GM23248 (cell line): ENCODE results near the gene SUSD4. TPM values are rescaled to one million over a fixed set of nuclear protein-coding genes. Genes with fewer than 3 reads are reported as not detected.

Experiments
- DNase-seq: peaks from one replicate; pipeline ENCODE4 v3.0.0-alpha.2; 2015
- H2AFZ ChIP-seq: fragments of 200-600 bp; sonication (generic); 2 replicates; pipeline ENCODE4 v1.6.1; 2016; ENCODE audit warnings: antibody characterized with exemption
- H3F3A ChIP-seq: fragments of 200-600 bp; sonication (generic); 2 replicates; pipeline ENCODE4 v1.6.1; 2016; ENCODE audit warnings: mild to moderate bottlenecking, antibody characterized with exemption, mixed run types; ENCODE audit not compliant: insufficient read depth
- H3K27ac ChIP-seq: fragments of 200-600 bp; sonication (generic); 2 replicates; pipeline ENCODE4 v1.5.1; 2016; ENCODE audit warnings: mild to moderate bottlenecking
- H3K27me3 ChIP-seq: fragments of 200-600 bp; sonication (generic); replicated peaks from 2 replicates; pipeline ENCODE4 v1.6.1; 2016; ENCODE audit warnings: mild to moderate bottlenecking; ENCODE audit not compliant: insufficient read depth
- H3K36me3 ChIP-seq: fragments of 200-600 bp; sonication (generic); 2 replicates; pipeline ENCODE4 v1.6.1; 2016; ENCODE audit warnings: low read depth, mild to moderate bottlenecking
- H3K4me1 ChIP-seq: fragments of 200-600 bp; sonication (generic); 2 replicates; pipeline ENCODE4 v1.6.1; 2016; ENCODE audit warnings: mild to moderate bottlenecking; ENCODE audit not compliant: insufficient read depth
- H3K4me2 ChIP-seq: fragments of 200-600 bp; sonication (generic); one replicate; pipeline ENCODE4 v1.6.1; 2016; ENCODE audit warnings: mild to moderate bottlenecking; ENCODE audit not compliant: unreplicated experiment
- H3K4me3 ChIP-seq: fragments of 200-600 bp; sonication (generic); 2 replicates; pipeline ENCODE4 v1.5.1; 2016; ENCODE audit warnings: mild to moderate bottlenecking
- H3K79me2 ChIP-seq: fragments of 200-600 bp; sonication (generic); 2 replicates; pipeline ENCODE4 v1.6.1; 2016; ENCODE audit warnings: mild to moderate bottlenecking; ENCODE audit not compliant: insufficient read depth
- H3K9ac ChIP-seq: fragments of 200-600 bp; sonication (generic); 2 replicates; pipeline ENCODE4 v1.6.1; 2016; ENCODE audit warnings: mild to moderate bottlenecking
- H3K9me2 ChIP-seq: fragments of 200-600 bp; sonication (generic); 2 replicates; pipeline ENCODE4 v1.6.1; 2016; ENCODE audit warnings: mixed run types, mild to moderate bottlenecking, moderate library complexity; ENCODE audit not compliant: insufficient read depth
- H3K9me3 ChIP-seq: fragments of 200-600 bp; sonication (generic); one replicate; pipeline ENCODE4 v1.6.1; 2017; ENCODE audit warnings: low read depth
- H4K20me1 ChIP-seq: fragments of 200-600 bp; sonication (generic); 2 replicates; pipeline ENCODE4 v1.6.0; 2016; ENCODE audit not compliant: insufficient read depth
- EZH2 ChIP-seq: fragments of 200-600 bp; sonication (generic); IDR thresholded peaks from 2 replicates; pipeline ENCODE4 v1.6.1; 2018; ENCODE audit warnings: antibody characterized with exemption, mild to moderate bottlenecking; ENCODE audit not compliant: insufficient read depth, poor library complexity, severe bottlenecking
- EZH2phosphoT487 ChIP-seq: fragments of 200-600 bp; sonication (generic); IDR thresholded peaks from 2 replicates; pipeline ENCODE4 v1.6.1; 2018; ENCODE audit warnings: antibody characterized with exemption, moderate library complexity, mild to moderate bottlenecking, low read depth; ENCODE audit not compliant: insufficient read depth
- WGBS, 2 experiments: methylation state at CpG; one replicate each; pipeline ENCODE4 v1.1.6; 2015 to 2017; ENCODE audit warnings: low lambda C conversion rate in 2 of 2, low coverage in 1 of 2; ENCODE audit errors: missing lambda C conversion rate in 2 of 2; 5-methylcytosine and 5-hydroxymethylcytosine counted together
- in situ Hi-C: fragments of 300-500 bp; cut with MboI; formaldehyde crosslinking; loops from 2 replicates; pipeline ENCODE4 v1.15.0; 2020
- polyA plus RNA-seq: library from polyadenylated mRNA; unstranded; fragments of >200 nt; fragmentation: Nextera tagmentation; extraction: Ambion mirVana; gene quantifications from 2 replicates; pipeline ENCODE4 v1.2.1, GENCODE V29; 2016
- total RNA-seq: library from RNA; depleted of rRNA; stranded (reverse); fragments of >200 nt; shearing (Covaris generic); gene quantifications from 2 replicates; pipeline ENCODE4 v1.2.3, GENCODE V29; 2014

SUSD4 gene
- total and polyA plus RNA-seq, 2 experiments from 2014 or later: 1.1 to 3.9 TPM

GRCh38 chr1:223203694-223204093, 160.3 kb downstream of the SUSD4 start:
- TF ChIP-seq EZH2phosphoT487 (no peak), EZH2 (no peak)
- no peaks in the 10 kb centered on the region for H3K9me3 ChIP-seq

GRCh38 chr1:223203034-223203408, 161.0 kb downstream of the SUSD4 start:
- in situ Hi-C loops: no loop called here
- no peak for TF ChIP-seq EZH2
- TF ChIP-seq EZH2phosphoT487: no peak
- no peak for DNase-seq
- Histone ChIP-seq H3K9me3 (no peaks in the 10 kb centered on the region), H3K9me2 (peaks cover 4% of the 10 kb centered on the region; the same call in 1 of the 2 replicates), H3K9ac (no peak overlapping the region), H3K27me3 (no peaks in the 10 kb centered on the region; the same call in 1 of the 2 replicates), H3K4me2 (no peak overlapping the region), H4K20me1 (no peaks in the 10 kb centered on the region), H3K27ac (no peak overlapping the region), H3K4me1 (no peaks in the 10 kb centered on the region), H2AFZ (no peak overlapping the region), H3K36me3 (no peaks in the 10 kb centered on the region), H3K79me2 (no peaks in the 10 kb centered on the region), H3F3A (no peaks in the 10 kb centered on the region), H3K4me3 (no peak overlapping the region)
- WGBS, 2 experiments: 67 to 76% methylated on average over 9 of the region's 9 CpGs

More at GRCh38 chr1:223203694-223204093, 160.3 kb downstream of the SUSD4 start:
- Histone ChIP-seq H3K9ac (no peak overlapping the region), H3K9me2 (no peaks in the 10 kb centered on the region), H3K4me1 (no peaks in the 10 kb centered on the region), H3K36me3 (no peaks in the 10 kb centered on the region), H3K27ac (no peak overlapping the region), H3K4me3 (no peak overlapping the region), H4K20me1 (no peaks in the 10 kb centered on the region), H3K4me2 (no peak overlapping the region), H3K79me2 (no peaks in the 10 kb centered on the region), H3F3A (no peaks in the 10 kb centered on the region), H3K27me3 (no peaks in the 10 kb centered on the region; the same call in 1 of the 2 replicates), H2AFZ (no peak overlapping the region)
- 68 to 73% methylated on average over 6 of the region's 6 CpGs for WGBS, 2 experiments
- in situ Hi-C loops: no loop called here
- DNase-seq: no peak

GRCh38 chr1:223202376-223203033, 161.5 kb downstream of the SUSD4 start:
- H3K4me1 ChIP-seq: no peaks in the 10 kb centered on the region
- WGBS, 2 experiments: 65 to 73% methylated on average over 13 of the region's 13 CpGs
- H3K36me3 ChIP-seq: no peaks in the 10 kb centered on the region
- H3K9me2 ChIP-seq: peaks cover 4% of the 10 kb centered on the region; the same call in 1 of the 2 replicates
- H3K27me3 ChIP-seq: no peaks in the 10 kb centered on the region; the same call in 1 of the 2 replicates
- no peaks in the 10 kb centered on the region for H3K79me2 ChIP-seq
- H2AFZ ChIP-seq: no peak overlapping the region
- no peak for DNase-seq
- TF ChIP-seq EZH2 (no peak), EZH2phosphoT487 (no peak)
- H3F3A ChIP-seq: no peaks in the 10 kb centered on the region
- no peak overlapping the region for H3K9ac ChIP-seq
- H3K9me3 ChIP-seq: no peaks in the 10 kb centered on the region
- H3K27ac ChIP-seq: no peak overlapping the region
- no peaks in the 10 kb centered on the region for H4K20me1 ChIP-seq
- H3K4me3 ChIP-seq: no peak overlapping the region
- in situ Hi-C loops: no loop called here
- no peak overlapping the region for H3K4me2 ChIP-seq

GRCh38 chr1:223201967-223202366, 162.0 kb downstream of the SUSD4 start:
- H3K4me2 ChIP-seq: no peak overlapping the region
- H3K9me2 ChIP-seq: peaks cover 4% of the 10 kb centered on the region; the same call in 1 of the 2 replicates
- WGBS, 2 experiments: 93 to 100% methylated on average over 2 of the region's 2 CpGs

More at GRCh38 chr1:223201967-223202366, 162.0 kb downstream of the SUSD4 start:
- Histone ChIP-seq H3K9me3 (no peaks in the 10 kb centered on the region), H3K9ac (no peak overlapping the region), H3F3A (no peaks in the 10 kb centered on the region), H3K27me3 (no peaks in the 10 kb centered on the region; the same call in 1 of the 2 replicates), H3K4me3 (no peak overlapping the region), H2AFZ (no peak overlapping the region), H3K4me1 (no peaks in the 10 kb centered on the region), H4K20me1 (no peaks in the 10 kb centered on the region), H3K79me2 (no peaks in the 10 kb centered on the region), H3K36me3 (no peaks in the 10 kb centered on the region), H3K27ac (no peak overlapping the region)
- TF ChIP-seq EZH2phosphoT487 (no peak), EZH2 (no peak)
- DNase-seq: no peak
- in situ Hi-C loops: no loop called here
